Gastrocnemius medialis (tissue), 4 donors: ENCODE data around the gene ROR2.

ENCODE experiments used
- CTCF ChIP-seq, 5 experiments: fragments of 450-650 bp in 3 of 5; fragments of 200-600 bp in 2 of 5; sonication (generic) in 2 of 5; IDR thresholded peaks in 4 of 5; conservative IDR thresholded peaks in 1 of 5; 1 replicate in 4 of 5; 2 replicates in 1 of 5; pipeline ENCODE4 v1.5.1; 2016 to 2019; ENCODE audit warnings: antibody characterized with exemption in 5 of 5, mild to moderate bottlenecking in 3 of 5, moderate library complexity in 3 of 5
- POLR2A ChIP-seq, 2 donors: fragments of 450-650 bp; IDR thresholded peaks; one replicate each; pipeline ENCODE4 v1.6.1; 2017; ENCODE audit warnings: antibody characterized with exemption in 2 of 2, mild to moderate bottlenecking in 2 of 2, moderate library complexity in 2 of 2

GRCh38 chr9:91682806-91683205 lies 267.2 kb downstream of the ROR2 start:
- TF ChIP-seq CTCF (IDR thresholded peaks at IDR 0.05 in 4 of 5, conservative IDR thresholded peaks at IDR 0.05 in 1 of 5), result no peak
- TF ChIP-seq POLR2A (IDR thresholded peaks at IDR 0.05), result no peak
